NT2/D1 (cell line): ENCODE results near the gene GPR150.

ENCODE experiments used
- SUZ12 ChIP-seq: IDR thresholded peaks from 2 replicates; pipeline ENCODE4 v1.6.1; 2011; ENCODE audit not compliant: insufficient read length, insufficient read depth; ENCODE audit errors: extremely low read depth
- YY1 ChIP-seq: IDR thresholded peaks from 2 replicates; pipeline ENCODE4 v1.6.1; 2011; ENCODE audit not compliant: insufficient read length, insufficient read depth

GRCh38 chr5:95619514-95620029, 315 bp upstream of the GPR150 start:
- TF ChIP-seq YY1 (no peak), SUZ12 (no peak)
